Amniotic epithelial cell (primary cell): ENCODE measurements around the gene DOCK3.

Source experiments
- DNase-seq: peaks from one replicate; pipeline ENCODE4 v3.0.0-alpha.2; 2010; ENCODE audit warnings: low read depth

Gene DOCK3

DNA sequence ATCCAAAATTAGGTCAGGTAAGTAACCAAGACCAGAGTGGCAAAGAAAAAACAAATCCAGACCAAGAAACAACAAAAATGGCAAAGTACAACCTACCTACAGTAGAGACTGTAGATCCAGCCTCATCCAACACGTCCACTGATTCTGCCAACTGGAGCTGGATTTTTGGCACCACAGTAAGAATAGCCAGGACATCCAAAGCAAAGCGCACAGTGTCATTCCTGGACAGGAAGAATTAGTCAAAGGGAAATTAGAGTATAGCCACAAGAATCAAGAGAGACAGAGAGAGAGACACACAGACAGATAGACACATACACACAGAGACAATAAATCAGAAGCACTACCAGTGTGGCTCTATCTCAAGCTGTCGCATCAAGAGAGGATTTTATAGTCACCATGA lies 747.5 kb downstream of the DOCK3 start:
- no peak for DNase-seq

DNA sequence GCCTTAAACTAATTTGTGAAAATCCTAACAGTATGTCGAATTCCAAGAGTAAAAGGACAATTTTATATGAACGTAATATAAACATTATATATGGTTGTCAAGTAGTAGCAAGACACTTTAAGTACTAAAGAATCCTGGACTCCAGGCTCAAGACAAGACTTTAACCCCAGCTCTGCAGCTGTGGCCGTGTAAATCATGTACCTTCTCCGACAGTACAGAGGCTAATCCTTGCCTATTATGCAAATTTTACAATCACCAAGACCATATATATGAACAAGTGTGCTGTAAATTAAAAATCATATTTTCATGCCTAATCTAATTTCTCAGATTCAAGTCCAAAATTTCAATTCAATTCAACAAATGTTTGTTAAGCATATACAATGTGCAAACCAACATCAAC lies 752.2 kb downstream of the DOCK3 start:
- no peak for DNase-seq

DNA sequence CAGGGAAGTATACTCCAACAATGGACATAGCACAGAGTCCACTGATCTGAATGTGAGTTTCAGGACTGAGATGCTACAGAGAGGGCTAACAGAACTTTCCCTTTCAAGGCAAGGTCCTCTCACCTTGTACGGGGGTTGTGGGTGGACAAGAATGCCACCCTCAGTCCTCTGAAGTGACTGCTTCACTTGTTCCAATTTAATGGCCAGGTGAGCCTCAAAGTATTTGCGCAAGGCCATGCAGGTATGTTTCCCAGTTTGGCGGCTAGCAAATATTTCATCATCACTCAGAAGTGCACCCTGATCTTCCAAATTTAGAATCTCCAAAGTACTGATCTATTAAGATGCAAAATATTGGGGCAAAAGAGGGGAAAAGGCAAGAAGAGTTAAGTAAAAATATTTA lies 754.4 kb downstream of the DOCK3 start:
- DNase-seq, result no peak
